NB4 (cell line): ENCODE results near the gene ZFAND3.

Experiments
- DNase-seq: peaks from one replicate; pipeline ENCODE4 v3.0.0; 2010; ENCODE audit warnings: low read depth
- H3K4me3 ChIP-seq: one replicate; pipeline ENCODE4 v1.5.1; 2011; ENCODE audit warnings: mild to moderate bottlenecking, low read depth, low read length, moderate library complexity
- CTCF ChIP-seq: IDR thresholded peaks from one replicate; pipeline ENCODE4 v1.5.1; 2012; ENCODE audit warnings: low read depth, low read length
- MAX ChIP-seq: IDR thresholded peaks from 2 replicates; pipeline ENCODE4 v1.6.1; 2011; ENCODE audit warnings: low read depth, low read length
- MYC ChIP-seq: IDR thresholded peaks from 2 replicates; pipeline ENCODE4 v1.6.1; 2011; ENCODE audit warnings: low read depth, low read length
- POLR2A ChIP-seq: IDR thresholded peaks from 2 replicates; pipeline ENCODE4 v1.6.1; 2011; ENCODE audit warnings: mild to moderate bottlenecking; ENCODE audit not compliant: insufficient read length; ENCODE audit errors: extremely low read depth

ZFAND3 gene

GRCh38 chr6:38112181-38112580 lies 292.7 kb downstream of the ZFAND3 start:
- no peak for DNase-seq
- no peak overlapping the region for H3K4me3 ChIP-seq
- TF ChIP-seq POLR2A = no peak
- TF ChIP-seq MYC = no peak
- no peak for TF ChIP-seq CTCF
- TF ChIP-seq MAX = no peak

- no peak overlapping the region for H3K4me3 ChIP-seq
- TF ChIP-seq POLR2A (no peak), CTCF (no peak), MAX (no peak), MYC (no peak)
- DNase-seq = no peak
Observed at GRCh38 chr6:38113825-38114576, 294.5 kb downstream of the ZFAND3 start.

GRCh38 chr6:38114976-38115625 lies 295.6 kb downstream of the ZFAND3 start:
- no peak overlapping the region for H3K4me3 ChIP-seq
- no peak for DNase-seq
- TF ChIP-seq POLR2A = no peak
- TF ChIP-seq MAX = no peak
- TF ChIP-seq MYC = no peak
- no peak for TF ChIP-seq CTCF

- DNase-seq = no peak
- no peak overlapping the region for H3K4me3 ChIP-seq
- TF ChIP-seq CTCF = no peak
- TF ChIP-seq MAX = no peak
- no peak for TF ChIP-seq MYC
- no peak for TF ChIP-seq POLR2A
Observed at GRCh38 chr6:38115626-38116008, 296.1 kb downstream of the ZFAND3 start.

- TF ChIP-seq CTCF = no peak
- TF ChIP-seq MYC = no peak
- TF ChIP-seq MAX = no peak
- TF ChIP-seq POLR2A = no peak
- H3K4me3 ChIP-seq = no peak overlapping the region
- no peak for DNase-seq
Observed at GRCh38 chr6:38116248-38116647, 296.7 kb downstream of the ZFAND3 start.
